A549 treated with AZD9567 at 1 μM for 4 hours (cell line): ENCODE results near the gene GRXCR1. TPM values are rescaled to one million over a fixed set of nuclear protein-coding genes. Genes with fewer than 3 reads are reported as not detected.

ENCODE experiments used
- total RNA-seq: library from RNA; stranded (reverse); fragments of 200-300 nt; extraction: Qiagen RNA extraction; gene quantifications from 5 replicates; pipeline ENCODE4 v1.2.3, GENCODE V29; 2022; ENCODE audit not compliant: insufficient read depth

The GRXCR1 gene
- total RNA-seq: not detected in 5 replicates

GRCh38 chr4:42892413-42892812 is at the start of gene GRXCR1:
Gene GRXCR1, plus strand, starts transcription at chr4:42892713. Its CDS starts 554 bp downstream, at chr4:42893267.

Other genes starting within 250 kb of the GRXCR1 start
- 0.02 to 0.14 TPM (median 0.04 TPM) in 4 of 5 replicates, not detected in the other for gene ATP8A1, start 235.6 kb upstream of the GRXCR1 start, total RNA-seq